ENCODE results near the gene ESRP2. TPM values are rescaled to one million over a fixed set of nuclear protein-coding genes. Genes with fewer than 3 reads are reported as not detected.
A peak's percentile ranks its signal among the peaks of the same experiment; 100 is the strongest.

ESRP2 gene
- total RNA-seq, 1 donor from 2014 or later, result 82.1 TPM

DNA sequence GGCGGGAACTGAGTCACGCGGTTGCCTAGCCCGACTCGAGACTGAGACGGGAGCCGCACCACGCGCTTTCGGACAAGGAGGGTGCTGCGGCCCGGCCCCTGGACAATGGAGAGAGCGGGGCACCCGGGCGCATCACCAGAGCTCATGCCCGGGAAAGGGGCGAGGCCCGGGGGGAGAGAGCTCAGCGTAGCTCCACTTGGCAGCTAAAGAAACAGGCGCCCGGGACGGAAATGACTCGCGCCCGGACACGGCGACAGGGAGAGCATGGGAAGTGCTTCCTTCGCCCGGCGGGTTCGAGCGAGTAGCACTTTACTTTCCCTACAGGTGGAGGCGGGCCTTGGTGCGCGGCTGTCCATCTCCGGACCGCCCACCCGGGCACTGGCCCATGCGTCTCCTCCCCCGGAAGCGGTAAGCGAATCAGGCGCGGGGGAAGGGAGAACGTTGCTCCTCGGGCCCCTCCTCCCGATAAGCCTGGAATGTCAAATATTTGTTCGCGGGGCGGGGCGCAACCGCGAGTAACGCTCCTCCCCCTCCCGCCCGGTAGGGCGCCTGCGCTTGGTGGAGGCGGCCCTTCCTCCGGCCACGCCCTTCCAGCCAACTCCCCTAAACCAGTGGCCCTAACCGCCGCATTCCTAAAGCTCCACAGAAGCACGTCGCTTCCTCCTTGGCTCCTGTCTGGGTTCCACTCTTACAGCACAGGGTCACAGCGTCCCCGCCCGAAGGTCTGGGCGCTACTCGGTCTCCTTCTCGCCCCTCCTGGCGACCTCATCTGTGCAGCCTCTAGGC lies 1.5 kb upstream of the ESRP2 start:
- ATAC-seq, result peak; percentile 75

DNA sequence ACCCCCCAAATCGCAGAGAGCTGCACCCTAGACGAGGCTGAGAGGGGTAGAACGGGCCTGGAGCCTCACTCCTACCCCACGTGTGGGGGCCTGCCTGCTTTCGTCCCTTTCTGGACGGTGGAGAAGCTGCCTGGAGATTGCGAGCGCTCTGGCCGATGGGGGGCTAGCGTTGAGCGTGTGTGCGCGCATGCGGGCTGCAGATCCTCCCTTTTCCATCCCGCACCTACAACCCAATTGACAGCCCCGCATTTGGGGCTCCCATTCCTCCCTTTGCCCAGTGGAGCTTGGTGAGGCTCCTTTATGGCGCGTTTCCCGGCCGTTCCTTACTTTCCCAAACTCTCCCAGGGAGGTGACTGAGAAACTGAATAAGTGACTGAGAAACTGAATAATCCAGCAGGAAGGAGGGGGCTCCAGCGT lies 907 bp upstream of the ESRP2 start:
- ATAC-seq, result peak; percentile 0

DNA sequence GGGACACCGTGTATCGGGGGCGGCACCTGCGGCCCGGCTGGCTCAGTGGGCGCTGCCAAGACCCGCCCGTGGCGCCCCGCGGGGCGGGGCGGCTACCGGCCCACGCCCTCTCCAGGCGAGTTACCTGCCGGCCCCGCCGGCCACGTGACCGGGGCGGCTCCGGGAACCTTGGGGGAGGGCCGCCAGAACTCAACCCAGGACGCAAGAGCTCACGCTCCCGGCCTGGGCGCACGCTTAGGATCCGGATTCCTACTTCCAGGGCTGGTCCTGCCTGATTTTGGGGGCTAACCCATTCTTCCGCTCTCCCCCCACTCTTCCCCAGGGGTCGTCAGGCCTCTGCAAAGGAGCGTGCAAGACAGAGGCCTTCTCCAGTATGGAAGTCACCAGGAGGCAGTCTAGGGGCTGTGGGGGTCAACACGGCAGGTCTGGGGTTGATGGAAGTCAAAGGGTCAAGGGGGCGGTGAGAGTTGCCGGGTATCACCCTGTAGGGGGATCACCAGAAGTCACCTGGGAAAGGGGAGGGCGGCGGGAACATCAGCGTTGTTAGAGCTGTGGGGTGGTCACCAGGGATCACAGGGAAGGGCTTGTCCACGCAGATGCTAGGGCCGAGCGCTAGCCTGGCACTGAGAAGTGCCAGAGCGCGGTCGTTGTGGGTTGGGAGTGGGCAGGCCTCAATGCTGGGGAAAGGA lies 354 bp upstream of the ESRP2 start:
- peak; percentile 70 for ATAC-seq

DNA sequence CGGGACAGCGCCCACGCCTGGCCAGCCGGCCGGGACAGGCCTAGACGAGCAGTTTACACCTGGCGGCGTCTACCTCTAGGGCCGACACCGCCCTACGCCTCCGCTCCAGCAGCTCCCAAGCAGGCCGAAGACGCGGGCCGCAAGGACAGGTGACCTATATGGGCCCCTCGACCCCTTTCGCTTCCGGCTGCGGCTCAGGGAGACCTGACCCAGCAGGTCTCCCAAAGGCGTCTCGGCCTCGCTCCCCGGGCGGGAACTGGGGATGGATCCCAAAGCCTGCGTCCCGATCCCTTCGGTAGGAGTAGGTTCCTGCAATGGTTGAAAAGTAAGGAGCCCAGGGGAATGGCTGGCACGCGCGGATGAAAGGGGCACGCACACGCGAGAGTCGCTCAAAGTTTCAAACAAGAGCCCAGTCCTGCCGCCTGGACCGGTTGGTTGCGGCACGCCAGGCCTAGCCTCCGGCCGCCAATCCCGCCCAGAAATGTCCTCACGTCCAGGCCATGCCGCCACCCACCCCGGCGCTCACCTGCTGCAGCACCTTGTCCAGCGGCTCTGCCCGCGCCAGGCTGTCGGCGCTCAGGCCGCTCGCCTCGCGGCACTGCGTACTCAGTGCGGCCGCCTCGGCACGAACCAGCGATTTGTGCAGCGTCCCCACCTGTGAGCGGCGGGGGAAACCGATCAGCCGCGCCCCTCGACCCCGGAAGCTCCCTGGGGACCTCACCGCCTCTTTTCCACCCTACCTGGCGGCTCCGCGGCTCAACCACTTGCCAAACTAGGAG lies 630 bp downstream of the ESRP2 start:
- ATAC-seq, result peak; percentile 14

DNA sequence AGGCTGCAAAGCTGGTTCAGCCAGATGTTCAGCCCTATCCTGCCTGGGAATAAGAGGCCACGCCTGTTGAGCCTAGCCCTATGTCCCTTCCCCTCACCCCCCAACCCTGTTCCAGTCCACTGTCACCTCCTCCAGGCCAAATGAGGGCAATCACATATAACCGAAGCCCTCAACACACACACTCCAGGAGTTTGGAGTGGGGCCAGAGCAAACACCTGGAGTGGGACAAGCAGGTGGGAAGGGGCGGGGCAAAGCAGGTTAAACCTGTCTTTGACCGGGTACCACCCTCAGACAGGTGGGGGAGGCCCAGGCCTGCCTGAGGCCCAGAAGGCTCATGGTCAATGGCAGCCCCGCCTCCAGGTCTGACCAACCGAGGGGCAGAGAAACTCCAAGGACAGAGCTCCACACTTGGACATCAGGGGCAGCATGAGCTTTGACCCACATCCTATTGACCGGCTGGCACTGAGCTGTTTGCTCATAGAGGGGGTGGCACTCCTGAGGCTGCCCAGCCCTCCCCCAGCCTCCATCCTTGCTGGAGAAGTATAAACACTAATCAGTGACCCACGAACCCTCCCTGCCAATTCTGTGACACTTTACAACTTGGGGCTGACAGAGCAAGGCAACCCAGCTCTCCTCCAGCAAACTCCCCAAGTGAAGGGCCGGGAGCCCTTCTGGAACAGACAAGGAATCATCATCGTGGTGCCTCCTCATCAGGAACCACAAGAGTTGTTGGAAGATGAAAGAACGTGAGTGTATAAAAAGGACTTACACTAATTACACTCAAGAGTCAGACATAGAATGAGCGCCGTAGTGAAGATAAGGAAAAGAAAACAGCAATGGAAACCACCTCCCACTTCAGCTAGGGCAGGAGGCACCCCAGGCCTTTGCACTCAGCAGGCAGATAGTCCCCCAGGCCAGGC lies 1.5 kb downstream of the ESRP2 start:
- peak; percentile 64 for ATAC-seq

DNA sequence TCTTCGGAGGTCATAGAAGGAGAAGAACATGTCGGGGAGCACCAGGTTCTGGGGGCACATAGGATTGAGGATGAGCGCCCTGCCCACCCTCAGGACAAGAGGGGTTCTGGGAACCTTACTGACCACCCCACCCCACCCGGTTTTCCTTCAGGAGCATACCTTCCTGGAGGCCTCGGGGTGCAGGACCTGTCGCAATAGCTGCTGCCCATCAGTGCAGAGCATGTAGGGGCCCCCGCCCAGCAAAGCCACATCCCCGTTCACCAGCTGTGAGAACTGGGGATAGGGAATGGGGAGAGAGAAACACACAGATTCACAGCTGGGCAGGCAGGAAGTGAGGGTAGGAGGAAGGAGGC lies 2.1 kb downstream of the ESRP2 start:
- ATAC-seq, result no peak

DNA sequence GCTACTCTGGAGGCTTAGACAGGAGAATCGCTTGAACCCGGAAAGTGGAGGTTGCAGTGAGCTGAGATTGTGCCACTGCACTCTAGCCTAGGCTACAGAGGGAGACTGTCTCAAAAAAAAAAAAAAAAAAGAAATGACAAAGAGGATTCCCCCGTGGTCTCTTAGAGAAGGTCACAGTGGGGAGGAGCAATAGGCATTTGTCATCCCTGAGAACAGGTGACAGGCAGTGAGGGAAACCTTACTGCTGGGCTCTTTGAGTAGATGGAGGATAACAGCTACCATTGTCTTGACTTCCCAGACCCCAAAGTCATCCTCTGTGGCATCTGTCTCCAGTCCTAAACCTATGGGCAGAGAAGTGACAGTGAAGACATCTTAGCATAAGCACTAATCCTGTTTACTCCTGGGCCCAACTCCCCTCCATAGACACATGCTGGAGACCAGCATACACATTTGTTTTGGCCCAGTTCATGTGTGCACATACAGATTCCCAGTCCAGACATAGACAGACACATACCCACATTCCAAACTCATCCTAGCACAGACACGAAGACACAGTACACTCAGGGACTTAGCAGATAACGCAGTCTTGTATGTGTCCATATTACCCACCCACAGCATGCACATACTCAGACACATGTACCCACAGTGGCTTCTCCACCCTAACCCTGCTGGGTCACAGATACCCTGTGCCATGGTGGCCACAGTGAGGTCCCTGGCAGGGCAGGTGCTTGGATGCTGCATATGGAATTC lies 2.7 kb downstream of the ESRP2 start:
- ATAC-seq, result no peak

DNA sequence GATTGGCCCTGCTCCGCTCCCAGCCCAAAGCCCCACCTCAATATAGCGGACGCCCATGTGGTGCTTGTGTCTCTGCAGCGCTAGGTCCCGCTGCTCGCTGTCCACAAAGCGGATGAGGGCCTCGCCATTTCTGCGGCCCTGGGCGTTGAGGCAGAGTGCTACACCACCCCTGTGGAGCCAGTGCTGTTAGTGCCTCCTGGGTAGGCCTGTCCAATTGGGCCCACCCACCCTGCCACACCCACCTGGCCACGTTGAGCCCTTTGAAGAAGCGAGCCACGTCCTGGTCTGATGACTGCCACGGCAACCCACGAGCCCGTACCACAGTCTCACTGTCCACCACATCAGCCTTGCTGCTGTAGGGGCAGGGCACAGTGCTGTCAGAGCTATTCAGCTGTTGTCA lies 3.6 kb downstream of the ESRP2 start:
- no peak for ATAC-seq

DNA sequence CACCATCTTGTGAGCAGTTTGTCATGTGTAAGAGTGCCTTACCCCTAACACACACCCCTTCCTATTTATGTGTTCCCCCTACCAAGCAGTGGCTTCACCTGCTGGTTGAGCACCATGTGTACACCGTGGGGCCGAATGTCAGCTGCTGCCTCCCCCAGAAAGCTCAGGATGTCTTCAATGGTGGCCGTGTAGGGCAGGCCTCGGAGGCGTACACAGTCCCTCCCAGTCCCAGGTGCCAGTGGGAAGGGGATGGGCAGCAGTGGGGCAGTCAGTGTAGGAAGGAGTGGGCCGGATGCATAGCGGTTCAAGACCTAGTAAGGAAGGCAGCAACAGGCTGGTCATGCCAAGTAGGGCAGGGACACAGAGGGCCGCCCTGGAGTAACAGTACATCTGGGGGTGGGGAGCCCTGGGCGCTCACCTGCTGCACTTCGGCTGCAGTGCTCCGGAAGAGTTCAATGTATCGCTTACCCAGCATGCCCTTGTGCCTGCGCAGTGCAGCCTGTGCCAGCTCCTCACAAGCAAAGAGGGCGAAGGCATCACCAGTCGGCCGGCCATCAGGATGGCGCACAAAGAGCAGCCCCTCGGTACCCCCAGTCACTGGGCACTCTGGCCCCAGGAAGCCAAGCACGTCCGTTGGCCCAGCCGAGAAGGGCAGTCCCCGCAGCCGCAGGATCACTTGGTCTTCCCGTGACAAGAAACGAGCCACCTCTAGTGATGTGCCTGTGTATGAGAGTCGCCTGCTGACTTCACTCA lies 4.4 kb downstream of the ESRP2 start:
- no peak for ATAC-seq

DNA sequence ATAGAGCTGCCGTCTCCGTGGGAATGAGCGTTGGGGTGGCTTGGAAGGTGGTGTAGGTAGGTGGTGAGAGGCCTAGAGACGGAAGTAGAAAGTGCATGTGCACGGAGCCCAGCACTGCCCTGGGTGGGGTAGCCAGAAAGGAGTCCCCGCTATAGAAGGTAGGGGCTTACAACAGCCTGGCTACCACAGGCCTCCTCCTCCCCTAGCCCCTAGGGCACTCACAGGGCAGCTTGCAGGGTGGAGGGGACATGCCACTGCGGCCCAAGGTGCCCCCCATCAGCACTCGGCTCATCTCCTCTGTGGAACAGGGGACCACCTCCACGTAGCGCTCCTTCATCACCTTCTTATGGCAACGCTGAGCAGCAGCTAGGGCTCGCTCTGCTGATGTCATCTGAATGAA lies 5.0 kb downstream of the ESRP2 start:
- no peak for ATAC-seq

DNA sequence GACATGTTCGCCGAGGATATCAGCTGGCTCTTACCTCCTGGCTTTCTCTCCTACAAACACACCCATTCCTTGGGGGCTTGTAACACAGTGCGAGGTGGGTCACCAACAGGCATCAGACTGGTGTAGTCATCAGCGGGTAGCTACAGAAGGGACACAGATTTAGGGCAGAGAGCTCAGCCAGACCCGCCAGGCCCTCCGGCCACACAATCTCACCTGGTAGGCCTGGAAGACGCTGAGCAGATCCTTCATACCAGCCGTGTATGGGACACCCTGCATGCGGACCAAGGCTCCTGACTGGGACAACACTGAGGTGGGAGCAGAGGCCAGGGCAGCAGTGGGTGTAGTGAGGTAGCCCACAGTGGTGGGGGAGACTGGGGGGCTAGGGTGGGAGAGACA lies 5.8 kb downstream of the ESRP2 start:
- no peak for ATAC-seq

DNA sequence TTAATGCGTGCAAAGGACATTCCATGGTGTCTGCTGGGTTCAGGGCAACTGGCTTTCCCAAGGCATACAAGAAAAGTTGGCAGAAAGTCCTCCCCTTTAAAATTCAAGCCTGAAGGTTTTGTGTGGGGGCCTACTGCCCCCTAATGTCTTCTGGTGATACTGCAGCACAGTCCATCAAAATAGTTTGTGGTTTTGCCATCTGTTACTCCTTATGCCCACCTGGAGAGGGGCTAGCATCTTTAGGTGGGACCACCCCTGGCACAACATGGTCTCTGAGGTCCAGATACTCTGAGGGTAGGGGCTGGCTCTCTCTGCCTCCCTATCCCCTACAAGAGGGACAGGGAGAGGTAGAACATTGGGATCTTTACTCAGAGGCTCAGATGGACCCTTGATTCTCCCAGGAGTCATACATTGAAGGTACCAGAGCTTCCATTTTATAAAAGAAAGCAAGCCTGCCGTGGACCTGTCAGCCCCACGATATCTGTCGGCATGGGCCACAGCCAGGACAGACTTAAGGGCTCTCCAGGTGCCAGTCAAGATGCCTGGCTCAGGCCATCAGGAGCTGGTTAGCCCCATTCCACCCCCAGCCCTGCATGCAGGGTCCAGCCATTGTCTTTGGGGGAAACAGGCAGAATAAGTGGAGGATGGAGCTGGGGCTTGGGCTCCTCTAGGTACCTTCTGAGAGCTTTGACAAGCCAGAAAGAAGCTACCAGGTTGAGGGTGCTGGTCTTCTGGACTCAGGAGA lies 6.3 kb downstream of the ESRP2 start:
- no peak for ATAC-seq

DNA sequence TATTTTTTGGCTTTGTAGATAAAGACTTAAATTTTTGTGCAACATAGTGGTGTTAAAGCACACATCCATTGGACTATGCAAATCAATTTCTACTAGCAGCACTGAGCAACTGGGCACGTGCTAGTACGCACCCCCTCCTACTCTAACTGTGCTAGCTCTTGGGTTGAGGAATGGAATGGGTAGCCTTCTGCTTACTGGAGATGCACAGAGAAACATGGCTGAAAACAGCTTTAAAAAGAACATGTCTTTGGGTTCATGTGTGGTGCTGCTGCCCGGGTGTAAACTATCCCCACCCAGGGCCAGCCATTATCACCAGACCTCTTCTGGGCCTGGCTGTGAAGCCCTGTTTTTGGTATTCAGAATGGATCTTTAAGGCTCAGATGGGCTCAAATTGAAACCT lies 7.3 kb downstream of the ESRP2 start:
- ATAC-seq, result no peak

DNA sequence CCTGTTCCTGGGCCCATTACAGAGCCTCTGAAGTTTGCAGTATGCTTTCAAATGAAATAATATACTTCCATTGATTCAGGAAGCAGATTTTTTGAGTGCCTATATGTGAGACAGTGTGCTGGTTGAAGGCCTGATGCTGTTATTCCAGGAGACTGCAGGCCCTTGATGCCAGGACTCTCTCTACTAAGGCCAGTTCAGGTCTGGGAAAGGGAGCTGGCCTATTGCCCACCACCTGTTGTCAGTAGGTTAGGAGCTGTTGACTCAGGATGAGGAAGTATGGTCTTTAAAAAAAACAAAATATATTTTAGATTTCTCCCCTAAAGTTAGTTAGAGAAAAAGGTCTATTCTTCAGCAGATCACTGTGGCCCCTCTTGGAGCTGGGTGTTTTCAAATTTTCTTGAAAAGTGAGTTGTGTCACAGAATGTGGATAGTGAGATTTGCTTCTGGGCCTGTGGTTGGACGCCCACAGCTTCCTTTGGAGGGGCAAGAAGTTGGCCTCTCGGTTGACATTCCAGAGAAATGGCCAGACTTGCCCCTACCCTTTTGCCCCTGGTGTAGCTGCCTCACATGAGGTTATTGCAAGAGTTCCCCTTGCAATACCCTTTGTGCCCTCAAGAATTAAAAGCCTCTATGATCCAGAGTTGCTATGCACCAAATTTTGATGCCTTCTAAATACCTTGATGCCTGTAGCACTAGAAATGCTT lies 7.9 kb downstream of the ESRP2 start:
- no peak for ATAC-seq

DNA sequence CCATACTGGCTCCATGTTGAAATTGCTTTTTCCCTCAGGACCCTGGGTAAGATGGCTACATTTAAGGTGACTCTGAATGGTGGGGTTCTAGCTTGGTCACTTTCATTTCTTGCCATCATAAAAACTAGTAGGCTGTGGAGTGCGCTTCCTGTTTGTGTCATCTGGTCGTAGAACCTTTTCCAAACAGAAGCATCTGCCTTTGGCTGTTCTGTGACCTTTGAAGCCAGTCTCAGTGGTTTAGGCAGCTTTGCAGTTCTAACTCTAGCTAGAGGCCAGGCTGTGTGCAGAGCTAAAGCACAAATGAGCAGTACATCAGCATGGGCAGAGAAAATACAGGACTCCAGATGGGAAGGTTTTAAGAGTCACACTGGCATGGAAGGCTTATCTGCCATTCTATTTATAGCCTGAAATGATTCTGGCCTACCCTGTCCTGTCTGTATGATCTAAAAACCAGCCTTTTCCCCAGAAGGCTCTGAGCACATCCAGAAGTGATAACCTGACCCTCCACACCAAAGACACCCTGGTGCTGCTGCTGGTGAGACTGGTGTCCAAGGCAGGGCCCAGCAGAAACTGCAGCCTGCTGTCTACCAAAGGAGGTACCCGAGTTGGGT lies 8.6 kb downstream of the ESRP2 start:
- no peak for ATAC-seq

DNA sequence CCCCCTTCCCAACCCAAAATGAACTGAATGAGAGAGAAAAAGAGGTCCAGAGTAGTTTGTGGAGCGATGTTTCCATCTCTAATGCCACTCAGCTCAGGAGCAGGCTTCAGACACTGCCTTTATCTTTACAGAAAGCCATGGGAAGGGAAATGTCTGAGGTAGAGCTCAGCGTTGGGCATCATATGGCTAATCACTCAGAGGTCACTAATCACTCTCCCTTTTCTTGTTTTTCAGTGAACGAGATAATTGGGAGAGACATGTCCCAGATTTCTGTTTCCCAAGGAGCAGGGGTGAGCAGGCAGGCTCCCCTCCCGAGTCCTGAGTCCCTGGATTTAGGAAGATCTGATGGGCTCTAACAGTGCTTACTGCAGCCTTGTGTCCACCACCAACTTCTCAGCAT lies 9.8 kb downstream of the ESRP2 start:
- ATAC-seq, result no peak

DNA sequence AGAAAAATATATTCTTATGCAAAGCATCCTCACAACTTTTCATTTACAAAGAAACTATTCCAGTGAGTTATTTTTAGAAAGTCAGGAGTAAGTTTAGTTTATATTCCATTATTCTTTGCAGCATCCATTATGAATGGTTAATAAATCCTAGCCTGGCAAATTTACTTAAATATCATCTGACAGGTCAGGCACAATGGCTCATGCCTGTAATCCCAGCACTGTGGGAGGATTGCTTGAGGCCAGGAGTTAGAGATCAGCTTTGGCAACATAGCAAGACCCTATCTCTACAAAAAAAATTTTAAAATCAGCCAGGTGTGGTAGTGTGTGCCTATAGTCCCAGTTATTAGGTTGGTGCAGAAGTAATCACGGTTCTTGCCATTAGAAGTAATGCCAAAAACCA lies 12.9 kb downstream of the ESRP2 start:
- no peak for ATAC-seq

DNA sequence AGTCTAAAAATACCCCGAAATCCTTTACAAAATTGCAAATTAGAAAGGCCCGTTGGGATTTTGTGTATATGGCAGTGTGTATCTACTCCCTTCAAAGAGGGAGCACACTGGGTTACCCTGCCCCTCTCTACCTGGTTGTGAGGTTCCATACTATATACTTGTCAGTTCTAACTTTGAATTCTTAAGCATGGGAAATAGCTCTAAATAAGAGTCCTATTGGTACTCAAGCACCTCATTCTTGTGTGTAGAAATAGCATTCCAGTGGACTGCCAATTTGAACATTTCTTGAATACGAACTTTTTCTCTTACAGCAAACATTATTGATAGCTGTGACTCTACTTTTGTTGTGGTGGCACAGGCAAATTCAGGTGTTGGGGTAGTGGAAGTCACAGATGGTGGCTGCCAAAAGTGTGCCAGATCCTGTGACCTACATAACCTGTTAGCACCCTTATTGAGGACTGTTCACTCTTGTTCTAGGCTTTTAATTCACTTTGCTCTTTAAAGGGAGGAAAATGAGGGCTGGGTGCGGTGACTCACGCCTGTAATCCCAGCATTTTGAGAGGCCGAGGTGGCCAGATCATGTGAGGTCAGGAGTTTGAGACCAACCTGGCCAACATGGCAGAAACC lies 16.1 kb downstream of the ESRP2 start:
- no peak for ATAC-seq

DNA sequence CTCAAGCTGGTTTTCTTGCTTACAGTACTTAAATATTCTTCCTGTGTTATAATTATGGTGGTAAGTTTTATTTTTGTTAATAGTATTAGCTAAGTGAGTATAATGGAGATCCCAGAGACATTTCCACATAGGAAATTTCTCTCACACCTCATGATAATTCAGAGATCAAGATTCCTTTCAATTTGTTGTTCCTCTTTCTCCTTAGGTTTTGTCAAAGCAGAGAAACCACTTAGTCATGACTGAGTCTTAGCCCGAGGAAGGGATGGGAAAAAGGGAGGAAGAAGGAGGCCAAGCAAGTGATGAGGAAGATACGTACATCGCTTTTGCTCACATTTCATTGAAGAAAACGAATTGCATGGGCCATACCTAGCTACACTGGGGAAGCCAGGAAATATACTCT lies 18.4 kb downstream of the ESRP2 start:
- no peak for ATAC-seq

Data from esophagus mucosa (tissue), 1 donor.